ENCODE data around the gene AGBL5. TPM values are rescaled to one million over a fixed set of nuclear protein-coding genes. Genes with fewer than 3 reads are reported as not detected.

The AGBL5 gene
- total RNA-seq, 1 donor from 2014 or later = 68.3 TPM

DNA sequence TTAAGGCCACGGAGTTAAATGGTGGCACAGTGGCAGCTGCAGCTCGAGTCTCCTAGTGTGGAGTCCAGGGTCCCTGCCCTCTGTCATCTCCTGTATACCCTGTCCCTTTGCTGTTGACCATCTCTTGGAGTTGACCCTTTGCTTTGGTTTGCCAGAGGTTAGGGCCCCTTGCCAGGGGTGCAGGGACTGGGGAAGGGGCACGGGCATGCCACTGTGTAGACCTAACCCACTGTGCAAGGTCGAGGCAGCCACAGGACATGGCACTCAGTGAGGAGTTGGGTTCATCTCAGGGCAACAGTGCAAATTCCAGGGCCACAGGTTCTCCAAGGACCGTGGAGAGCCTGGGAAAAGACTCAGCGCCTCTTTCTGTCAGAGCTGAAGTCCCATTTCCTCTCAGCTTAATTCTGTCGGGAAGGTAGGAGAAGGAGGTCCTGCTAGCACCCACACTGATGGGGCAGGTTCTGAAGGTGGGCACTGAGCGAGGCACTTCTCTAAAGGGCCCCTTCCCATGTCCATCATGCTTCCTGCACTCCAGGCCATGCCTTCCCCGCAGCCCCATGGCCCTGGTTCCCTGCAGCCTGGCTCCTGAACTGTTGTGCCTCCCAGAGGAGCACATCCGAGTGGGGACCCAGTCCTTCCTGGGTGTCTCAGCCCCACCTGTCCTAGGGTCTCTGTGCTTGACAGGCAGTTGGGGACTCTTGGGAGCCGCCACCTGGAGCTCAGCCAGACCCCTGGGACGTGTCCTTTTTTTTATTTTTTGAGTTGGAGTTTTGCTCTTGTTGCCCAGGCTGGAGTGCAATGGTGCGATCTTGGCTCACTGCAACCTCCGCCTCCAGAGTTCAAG, 37.9 kb downstream of the AGBL5 start:
- Histone ChIP-seq H3F3A (ENCODE audit: low read depth) (peaks cover 16% of the 10 kb centered on the region), H2AFZ (replicated peaks) (no peak overlapping the region), H4K20me1 (ENCODE audit: low read depth) (no peaks in the 10 kb centered on the region), H3K4me3 (no peak overlapping the region), H3K4me2 (no peak overlapping the region), H3K79me2 (ENCODE audit: low read depth) (peaks cover 3% of the 10 kb centered on the region), H3K36me3 (no peaks in the 10 kb centered on the region), H3K4me1 (peaks cover 10% of the 10 kb centered on the region), H3K27ac (no peak overlapping the region), H3K9ac (no peak overlapping the region), H3K27me3 (peaks cover 19% of the 10 kb centered on the region), H3K9me3 (ENCODE audit: low read depth) (no peaks in the 10 kb centered on the region)
- no peak overlapping the region for H3K4me3 Mint-ChIP-seq
- peaks cover 14% of the 10 kb centered on the region for H3K4me1 Mint-ChIP-seq
- no peaks in the 10 kb centered on the region for H3K36me3 Mint-ChIP-seq
- no peak overlapping the region for H3K27ac Mint-ChIP-seq
- H3K9me3 Mint-ChIP-seq = no peaks in the 10 kb centered on the region
- TF ChIP-seq, protein P1, sequence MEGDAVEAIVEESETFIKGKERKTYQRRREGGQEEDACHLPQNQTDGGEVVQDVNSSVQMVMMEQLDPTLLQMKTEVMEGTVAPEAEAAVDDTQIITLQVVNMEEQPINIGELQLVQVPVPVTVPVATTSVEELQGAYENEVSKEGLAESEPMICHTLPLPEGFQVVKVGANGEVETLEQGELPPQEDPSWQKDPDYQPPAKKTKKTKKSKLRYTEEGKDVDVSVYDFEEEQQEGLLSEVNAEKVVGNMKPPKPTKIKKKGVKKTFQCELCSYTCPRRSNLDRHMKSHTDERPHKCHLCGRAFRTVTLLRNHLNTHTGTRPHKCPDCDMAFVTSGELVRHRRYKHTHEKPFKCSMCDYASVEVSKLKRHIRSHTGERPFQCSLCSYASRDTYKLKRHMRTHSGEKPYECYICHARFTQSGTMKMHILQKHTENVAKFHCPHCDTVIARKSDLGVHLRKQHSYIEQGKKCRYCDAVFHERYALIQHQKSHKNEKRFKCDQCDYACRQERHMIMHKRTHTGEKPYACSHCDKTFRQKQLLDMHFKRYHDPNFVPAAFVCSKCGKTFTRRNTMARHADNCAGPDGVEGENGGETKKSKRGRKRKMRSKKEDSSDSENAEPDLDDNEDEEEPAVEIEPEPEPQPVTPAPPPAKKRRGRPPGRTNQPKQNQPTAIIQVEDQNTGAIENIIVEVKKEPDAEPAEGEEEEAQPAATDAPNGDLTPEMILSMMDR (IDR thresholded peaks at IDR 0.05) = no peak
- no peak for TF ChIP-seq EZH2phosphoT487 (IDR thresholded peaks at IDR 0.05)
- no peak for TF ChIP-seq EZH2 (IDR thresholded peaks at IDR 0.05)
- peaks cover 6% of the 10 kb centered on the region for H3K27me3 Mint-ChIP-seq (ENCODE audit: insufficient read depth, low read depth)
- no peak for DNase-seq (ENCODE audit: low spot score)

DNA sequence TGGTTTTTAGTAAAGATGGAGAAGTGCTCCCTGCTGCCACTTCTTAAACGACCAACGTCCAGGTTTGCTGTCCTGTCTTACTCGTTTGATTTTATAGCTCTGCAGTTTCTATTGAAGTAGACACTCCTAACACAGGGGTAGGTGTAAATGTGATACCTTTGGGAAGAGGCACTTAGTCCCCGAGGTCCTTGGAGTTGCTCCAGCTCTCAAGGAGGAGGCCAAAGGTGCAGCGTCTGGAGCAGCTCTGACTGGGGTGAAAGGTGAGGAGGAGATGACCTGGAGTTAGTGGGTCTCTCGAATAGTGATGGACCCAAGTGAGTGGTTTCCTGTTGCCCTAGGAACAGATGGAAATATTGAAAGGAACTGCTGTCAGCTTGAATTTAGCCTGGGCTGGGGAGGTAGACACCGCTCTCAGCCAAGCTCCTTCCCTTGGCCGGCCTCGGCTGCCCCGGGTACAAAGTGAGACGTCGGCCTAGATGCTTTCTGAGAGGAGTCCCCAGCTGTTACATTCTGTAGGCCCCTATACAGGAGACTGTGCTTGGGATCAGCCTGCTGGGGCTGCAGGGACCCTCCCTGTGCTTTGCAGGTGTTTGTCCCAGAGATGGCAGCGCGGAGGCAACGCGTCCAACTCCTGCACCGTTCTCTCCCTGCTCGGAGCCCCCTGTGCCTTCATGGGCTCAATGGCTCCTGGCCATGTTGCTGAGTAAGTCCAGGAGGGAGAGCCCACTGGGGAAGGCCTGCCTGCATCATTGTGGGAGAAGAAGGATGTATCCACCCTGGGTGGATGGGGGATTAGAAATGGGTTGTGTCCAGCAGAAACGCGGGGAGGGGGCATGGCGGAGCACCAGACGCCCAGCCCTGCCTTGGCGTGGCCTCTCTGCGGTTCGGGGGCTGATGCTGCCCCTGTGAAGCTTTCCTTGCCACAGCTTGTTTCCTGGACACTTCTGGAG, 40.6 kb downstream of the AGBL5 start:
- no peaks in the 10 kb centered on the region for H3K36me3 ChIP-seq
- no peak overlapping the region for H3K9ac ChIP-seq
- Mint-ChIP-seq H3K27ac (no peak overlapping the region), H3K4me1 (peaks cover 16% of the 10 kb centered on the region), H3K4me3 (no peak overlapping the region), H3K27me3 (ENCODE audit: insufficient read depth, low read depth) (peaks cover 13% of the 10 kb centered on the region), H3K36me3 (no peaks in the 10 kb centered on the region), H3K9me3 (no peaks in the 10 kb centered on the region)
- no peak for DNase-seq (ENCODE audit: low spot score)
- H3K9me3 ChIP-seq (ENCODE audit: low read depth) = no peaks in the 10 kb centered on the region
- H3K4me3 ChIP-seq = no peak overlapping the region
- no peak overlapping the region for H3K4me2 ChIP-seq
- peaks cover 3% of the 10 kb centered on the region for H3K79me2 ChIP-seq (ENCODE audit: low read depth)
- H3K4me1 ChIP-seq = peaks cover 7% of the 10 kb centered on the region
- peaks cover 5% of the 10 kb centered on the region for H3K27me3 ChIP-seq
- no peak for TF ChIP-seq EZH2phosphoT487 (IDR thresholded peaks at IDR 0.05)
- TF ChIP-seq, protein P1 (IDR thresholded peaks at IDR 0.05) = no peak
- TF ChIP-seq EZH2 (IDR thresholded peaks at IDR 0.05) = no peak
- H2AFZ ChIP-seq (replicated peaks) = no peak overlapping the region
- H3K27ac ChIP-seq = no peak overlapping the region
- peaks cover 4% of the 10 kb centered on the region for H3F3A ChIP-seq (ENCODE audit: low read depth)
- H4K20me1 ChIP-seq (ENCODE audit: low read depth) = no peaks in the 10 kb centered on the region

DNA sequence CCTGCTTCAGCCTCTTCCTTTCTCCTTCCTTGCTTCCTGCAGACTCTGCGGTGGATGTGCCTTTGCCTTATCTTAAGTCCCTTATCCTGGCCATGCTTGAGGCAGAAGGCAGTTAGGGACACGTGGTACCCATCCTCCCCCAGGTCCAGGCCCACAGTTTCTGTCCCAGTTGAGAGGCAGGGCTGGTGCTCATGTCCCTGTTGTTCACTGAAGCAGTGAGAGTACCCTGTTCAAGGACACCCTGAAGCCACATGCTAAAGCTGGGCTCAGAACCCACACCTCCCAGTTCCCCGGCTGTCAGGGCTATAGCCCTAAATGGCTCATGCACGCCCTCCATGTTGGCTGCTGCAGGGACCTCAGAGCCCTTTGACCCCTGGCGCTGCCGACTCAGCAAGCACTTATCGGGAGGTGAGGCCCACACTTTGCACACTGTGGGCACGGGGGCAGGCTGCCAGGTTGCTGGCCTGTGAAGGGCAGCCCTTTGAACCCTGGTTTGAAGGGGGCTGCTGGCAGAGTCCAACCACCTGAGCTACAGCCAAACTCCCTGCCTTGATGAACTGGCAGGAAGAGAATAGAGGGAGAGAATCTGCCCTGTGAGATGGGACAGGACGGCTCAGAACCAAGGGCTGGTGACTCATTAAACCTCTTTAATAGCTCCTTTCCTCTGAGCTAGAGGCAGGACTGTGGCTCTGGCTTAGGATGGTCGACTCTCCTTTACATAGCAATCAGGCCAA, 41.4 kb downstream of the AGBL5 start:
- H3K4me1 Mint-ChIP-seq = peaks cover 10% of the 10 kb centered on the region
- no peak overlapping the region for H3K27ac Mint-ChIP-seq
- H2AFZ ChIP-seq (replicated peaks) = no peak overlapping the region

More for the DNA sequence above, 41.4 kb downstream of the AGBL5 start:
- no peaks in the 10 kb centered on the region for H3F3A ChIP-seq (ENCODE audit: low read depth)
- no peaks in the 10 kb centered on the region for H3K9me3 Mint-ChIP-seq
- DNase-seq (ENCODE audit: low spot score) = no peak
- H3K9me3 ChIP-seq (ENCODE audit: low read depth) = no peaks in the 10 kb centered on the region
- peaks cover under 1% of the 10 kb centered on the region for H3K27me3 ChIP-seq
- H3K27me3 Mint-ChIP-seq (ENCODE audit: insufficient read depth, low read depth) = peaks cover 11% of the 10 kb centered on the region
- H3K4me1 ChIP-seq = no peaks in the 10 kb centered on the region
- no peak overlapping the region for H3K27ac ChIP-seq
- H3K4me3 ChIP-seq = no peak overlapping the region
- no peak overlapping the region for H3K9ac ChIP-seq
- H3K36me3 Mint-ChIP-seq = no peaks in the 10 kb centered on the region
- H3K36me3 ChIP-seq = no peaks in the 10 kb centered on the region
- H3K4me3 Mint-ChIP-seq = no peak overlapping the region
- H3K79me2 ChIP-seq (ENCODE audit: low read depth) = no peaks in the 10 kb centered on the region
- TF ChIP-seq EZH2 (IDR thresholded peaks at IDR 0.05) (no peak), EZH2phosphoT487 (IDR thresholded peaks at IDR 0.05) (no peak)
- TF ChIP-seq, protein P1 (IDR thresholded peaks at IDR 0.05) = no peak
- no peaks in the 10 kb centered on the region for H4K20me1 ChIP-seq (ENCODE audit: low read depth)
- no peak overlapping the region for H3K4me2 ChIP-seq

All from neural progenitor cell (in vitro differentiated cells).